H9 (cell line): ENCODE measurements around the gene MSRB2. TPM values are rescaled to one million over a fixed set of nuclear protein-coding genes. Genes with fewer than 3 reads are reported as not detected.

Source experiments
- DNase-seq: peaks from one replicate; pipeline ENCODE4 v3.0.0-alpha.2; 2017
- H2AFZ ChIP-seq: one replicate; pipeline ENCODE4 v1.6.1; 2013; ENCODE audit warnings: mild to moderate bottlenecking, low read length, control low read depth, moderate library complexity
- H2AK5ac ChIP-seq: 2 replicates; pipeline ENCODE4 v1.6.1; 2013; ENCODE audit warnings: low read length, control low read depth, mixed read lengths; ENCODE audit not compliant: insufficient read length
- H2BK120ac ChIP-seq: one replicate; pipeline ENCODE4 v1.6.1; 2013; ENCODE audit warnings: low read depth, mild to moderate bottlenecking, low read length, control low read depth, inconsistent platforms; ENCODE audit not compliant: poor library complexity, severe bottlenecking
- H2BK12ac ChIP-seq: 2 replicates; pipeline ENCODE4 v1.6.1; 2013; ENCODE audit warnings: low read length, control low read depth, mixed read lengths, low read depth; ENCODE audit not compliant: insufficient read length
- H2BK15ac ChIP-seq: 2 replicates; pipeline ENCODE4 v1.6.1; 2013; ENCODE audit warnings: low read depth, low read length, control low read depth
- H2BK20ac ChIP-seq: one replicate; pipeline ENCODE4 v1.6.1; 2013; ENCODE audit warnings: low read depth, mild to moderate bottlenecking, low read length, control low read depth, inconsistent platforms; ENCODE audit not compliant: poor library complexity, severe bottlenecking
- H2BK5ac ChIP-seq: 2 replicates; pipeline ENCODE4 v1.6.1; 2013; ENCODE audit warnings: low read length, control low read depth, mixed read lengths; ENCODE audit not compliant: insufficient read length
- H3K14ac ChIP-seq: 2 replicates; pipeline ENCODE4 v1.6.1; 2013; ENCODE audit warnings: low read length, control low read depth; ENCODE audit not compliant: insufficient read depth
- H3K18ac ChIP-seq: 2 replicates; pipeline ENCODE4 v1.6.1; 2013; ENCODE audit warnings: low read depth, mild to moderate bottlenecking, mixed read lengths, low read length, control low read depth; ENCODE audit not compliant: insufficient read length
- H3K23ac ChIP-seq: 2 replicates; pipeline ENCODE4 v1.6.1; 2013; ENCODE audit warnings: low read length, control low read depth, mixed read lengths, low read depth; ENCODE audit not compliant: insufficient read length
- H3K23me2 ChIP-seq: 2 replicates; pipeline ENCODE4 v1.6.1; 2013; ENCODE audit warnings: low read depth, mild to moderate bottlenecking, mixed read lengths, low read length, control low read depth; ENCODE audit not compliant: insufficient read length, poor library complexity, severe bottlenecking
- H3K27ac ChIP-seq: 2 replicates; pipeline ENCODE4 v1.5.1; 2013; ENCODE audit warnings: low read length, control low read depth, mixed read lengths, low read depth; ENCODE audit not compliant: insufficient read length
- H3K27me3 ChIP-seq: 2 replicates; pipeline ENCODE4 v1.6.1; 2013; ENCODE audit warnings: low read length, control low read depth, inconsistent platforms; ENCODE audit not compliant: insufficient read depth
- H3K4ac ChIP-seq: 2 replicates; pipeline ENCODE4 v1.6.1; 2013; ENCODE audit warnings: low read depth, mild to moderate bottlenecking, control low read depth, inconsistent platforms, low read length, moderate library complexity
- H3K4me1 ChIP-seq: 2 replicates; pipeline ENCODE4 v1.6.1; 2013; ENCODE audit warnings: low read length, control low read depth, inconsistent platforms; ENCODE audit not compliant: insufficient read depth
- H3K4me2 ChIP-seq: 2 replicates; pipeline ENCODE4 v1.6.1; 2013; ENCODE audit warnings: low read length, control low read depth, mixed read lengths; ENCODE audit not compliant: insufficient read length, insufficient read depth
- H3K56ac ChIP-seq: 2 replicates; pipeline ENCODE4 v1.6.1; 2013; ENCODE audit warnings: low read depth, mild to moderate bottlenecking, mixed read lengths, low read length, control low read depth; ENCODE audit not compliant: insufficient read length
- H3K79me1 ChIP-seq: 2 replicates; pipeline ENCODE4 v1.6.1; 2013; ENCODE audit warnings: low read depth, mild to moderate bottlenecking, moderate library complexity, low read length, control low read depth, inconsistent platforms; ENCODE audit not compliant: insufficient read depth, poor library complexity, severe bottlenecking
- H3K79me2 ChIP-seq: 2 replicates; pipeline ENCODE4 v1.6.1; 2013; ENCODE audit warnings: low read length, control low read depth, inconsistent platforms; ENCODE audit not compliant: insufficient read depth
- H3K9ac ChIP-seq: 2 replicates; pipeline ENCODE4 v1.6.1; 2013; ENCODE audit warnings: low read length, control low read depth, mixed read lengths; ENCODE audit not compliant: insufficient read length; ENCODE audit errors: extremely low read depth
- H3K9me3 ChIP-seq: one replicate; pipeline ENCODE4 v1.6.1; 2013; ENCODE audit warnings: low read depth, low read length, inconsistent platforms; ENCODE audit not compliant: control insufficient read depth
- H3T11ph ChIP-seq: one replicate; pipeline ENCODE4 v1.6.1; 2013; ENCODE audit warnings: mild to moderate bottlenecking, low read length, control low read depth, inconsistent platforms
- H4K20me1 ChIP-seq: one replicate; pipeline ENCODE4 v1.6.1; 2013; ENCODE audit not compliant: control insufficient read depth, insufficient read length, insufficient read depth
- H4K5ac ChIP-seq: 2 replicates; pipeline ENCODE4 v1.6.1; 2013; ENCODE audit warnings: low read depth, mild to moderate bottlenecking, mixed read lengths, low read length, control low read depth; ENCODE audit not compliant: insufficient read length
- H4K8ac ChIP-seq: replicated peaks from 2 replicates; pipeline ENCODE4 v1.6.1; 2013; ENCODE audit warnings: low read length, control low read depth, mixed read lengths, low read depth; ENCODE audit not compliant: insufficient read length
- H4K91ac ChIP-seq: 2 replicates; pipeline ENCODE4 v1.6.1; 2013; ENCODE audit warnings: low read depth, mild to moderate bottlenecking, moderate library complexity, mixed read lengths, low read length, control low read depth; ENCODE audit not compliant: insufficient read length
- H3K27ac Mint-ChIP-seq, 3 experiments: 2 replicates in 2 of 3; 3 replicates in 1 of 3; pipeline ENCODE4 v1.8.0; 2020 to 2021; ENCODE audit warnings: mixed read lengths in 3 of 3, mild to moderate bottlenecking in 1 of 3, moderate library complexity in 1 of 3
- H3K27me3 Mint-ChIP-seq: 2 replicates; pipeline ENCODE4 v1.8.0; 2021; ENCODE audit warnings: low read depth, mild to moderate bottlenecking, moderate library complexity, mixed read lengths
- H3K36me3 Mint-ChIP-seq, 3 experiments: 2 replicates in 2 of 3; 3 replicates in 1 of 3; pipeline ENCODE4 v1.8.0; 2020 to 2021; ENCODE audit warnings: low read depth in 3 of 3, mixed read lengths in 3 of 3; ENCODE audit not compliant: insufficient read depth in 1 of 3
- H3K4me1 Mint-ChIP-seq, 2 experiments: 2 replicates each; pipeline ENCODE4 v1.8.0; 2020; ENCODE audit warnings: mixed read lengths in 2 of 2
- H3K4me3 Mint-ChIP-seq, 2 experiments: 2 replicates in 1 of 2; 3 replicates in 1 of 2; pipeline ENCODE4 v1.8.0; 2020 to 2021; ENCODE audit warnings: mild to moderate bottlenecking in 2 of 2, mixed read lengths in 2 of 2, moderate library complexity in 1 of 2
- H3K9me3 Mint-ChIP-seq, 2 experiments: 2 replicates in 1 of 2; 3 replicates in 1 of 2; pipeline ENCODE4 v1.8.0; 2020; ENCODE audit warnings: mild to moderate bottlenecking in 2 of 2, mixed read lengths in 2 of 2, moderate library complexity in 1 of 2
- WGBS: extraction: QIAGEN DNeasy Blood & Tissue Kit; methylation state at CpG from one replicate; pipeline ENCODE4 v1.1.7; 2013; ENCODE audit warnings: missing lambda C conversion rate, low lambda C conversion rate, mixed read lengths; ENCODE audit not compliant: insufficient read length; ENCODE audit errors: extremely low coverage; 5-methylcytosine and 5-hydroxymethylcytosine counted together
- total RNA-seq: library from RNA; stranded (reverse); gene quantifications from 2 replicates; pipeline ENCODE4 v1.2.1, GENCODE V29; 2021
- TF ChIP-seq, protein P1 (sequence below): fragments of 200-600 bp; sonication (generic); conservative IDR thresholded peaks from 3 replicates; pipeline ENCODE4 v1.8.0; 2021; ENCODE audit warnings: antibody characterized with exemption, mild to moderate bottlenecking

MSRB2 gene
- total RNA-seq, 1 experiment from 2014 or later, result 18.0 TPM

DNA sequence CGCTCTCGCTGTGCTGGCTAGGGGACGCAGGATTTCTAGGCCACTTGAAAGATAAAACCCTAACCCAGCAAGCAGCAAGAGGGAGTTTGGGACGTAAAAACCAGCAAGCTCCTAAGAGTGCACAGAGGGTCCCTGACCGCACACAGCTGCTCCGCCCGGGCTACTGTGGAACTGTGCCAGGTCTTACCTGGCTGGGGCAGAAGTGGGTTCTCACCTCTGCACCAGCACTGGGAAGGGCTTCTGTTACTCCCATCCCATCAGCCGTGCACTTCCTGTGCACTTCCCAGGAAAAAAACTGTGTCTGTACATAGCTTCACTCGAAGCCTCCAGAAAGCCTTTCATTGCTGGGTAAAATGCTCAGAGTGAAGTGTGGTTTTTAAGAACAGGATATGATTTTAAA lies 50.9 kb downstream of the MSRB2 start:
- Mint-ChIP-seq H3K27ac (no peak overlapping the region), H3K27me3 (no peaks in the 10 kb centered on the region; the same call in 1 of the 2 replicates), H3K4me1 (no peaks in the 10 kb centered on the region), H3K4me3 (no peak overlapping the region), H3K36me3 (no peaks in the 10 kb centered on the region), H3K9me3 (no peaks in the 10 kb centered on the region; a peak in 1 of 5 replicates)
- Histone ChIP-seq H4K8ac (no peak overlapping the region), H3T11ph (no peak overlapping the region), H3K79me1 (no peaks in the 10 kb centered on the region), H2BK15ac (no peak overlapping the region), H2BK12ac (no peak overlapping the region), H3K23ac (no peak overlapping the region), H3K4ac (no peak overlapping the region), H2AFZ (no peak overlapping the region), H4K91ac (no peak overlapping the region), H2AK5ac (no peak overlapping the region), H3K27ac (no peak overlapping the region), H4K20me1 (no peaks in the 10 kb centered on the region), H2BK20ac (no peak overlapping the region), H3K18ac (no peak overlapping the region), H3K4me1 (no peaks in the 10 kb centered on the region), H3K9me3 (no peaks in the 10 kb centered on the region), H3K14ac (no peak overlapping the region), H3K79me2 (no peaks in the 10 kb centered on the region), H2BK120ac (no peak overlapping the region), H3K4me2 (no peak overlapping the region), H3K56ac (no peak overlapping the region), H3K9ac (no peak overlapping the region), H2BK5ac (no peak overlapping the region), H4K5ac (no peak overlapping the region), H3K23me2 (peaks cover 2% of the 10 kb centered on the region), H3K27me3 (no peaks in the 10 kb centered on the region)
- no peak for DNase-seq
- TF ChIP-seq, protein P1, sequence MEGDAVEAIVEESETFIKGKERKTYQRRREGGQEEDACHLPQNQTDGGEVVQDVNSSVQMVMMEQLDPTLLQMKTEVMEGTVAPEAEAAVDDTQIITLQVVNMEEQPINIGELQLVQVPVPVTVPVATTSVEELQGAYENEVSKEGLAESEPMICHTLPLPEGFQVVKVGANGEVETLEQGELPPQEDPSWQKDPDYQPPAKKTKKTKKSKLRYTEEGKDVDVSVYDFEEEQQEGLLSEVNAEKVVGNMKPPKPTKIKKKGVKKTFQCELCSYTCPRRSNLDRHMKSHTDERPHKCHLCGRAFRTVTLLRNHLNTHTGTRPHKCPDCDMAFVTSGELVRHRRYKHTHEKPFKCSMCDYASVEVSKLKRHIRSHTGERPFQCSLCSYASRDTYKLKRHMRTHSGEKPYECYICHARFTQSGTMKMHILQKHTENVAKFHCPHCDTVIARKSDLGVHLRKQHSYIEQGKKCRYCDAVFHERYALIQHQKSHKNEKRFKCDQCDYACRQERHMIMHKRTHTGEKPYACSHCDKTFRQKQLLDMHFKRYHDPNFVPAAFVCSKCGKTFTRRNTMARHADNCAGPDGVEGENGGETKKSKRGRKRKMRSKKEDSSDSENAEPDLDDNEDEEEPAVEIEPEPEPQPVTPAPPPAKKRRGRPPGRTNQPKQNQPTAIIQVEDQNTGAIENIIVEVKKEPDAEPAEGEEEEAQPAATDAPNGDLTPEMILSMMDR, result no peak
- WGBS, result no CpG with 5 or more reads among the region's 9 CpGs
